ENCODE results near the gene EEA1.
"Not testable (repeated sequence)": the region's sequence is repeated elsewhere in the genome, so short reads cannot be mapped to it uniquely, and the experiment has no call there.

Gene EEA1

GRCh38 chr12:92802906-92803305 lies 126.2 kb downstream of the EEA1 start:
- Histone ChIP-seq H3K9me2 (replicated peaks; ENCODE audit: insufficient read depth, low read length) (no peaks in the 10 kb centered on the region), H3K27ac (ENCODE audit: low read depth, low read length) (no peak overlapping the region), H3K4me2 (ENCODE audit: low read depth, low read length, poor library complexity, severe bottlenecking) (no peak overlapping the region), H3K36me3 (ENCODE audit: low read length) (peaks cover 14% of the 10 kb centered on the region; the same call in 1 of the 2 replicates), H3K79me2 (ENCODE audit: insufficient read depth, low read length) (no peaks in the 10 kb centered on the region), H3F3A (ENCODE audit: insufficient read depth) (no peaks in the 10 kb centered on the region), H3K9me3 (ENCODE audit: insufficient read depth, low read length) (no peaks in the 10 kb centered on the region), H3K4me3 (ENCODE audit: insufficient read depth, low read length, poor library complexity, severe bottlenecking) (no peak overlapping the region), H3K27me3 (ENCODE audit: low read length) (no peaks in the 10 kb centered on the region), H3K9ac (ENCODE audit: low read length) (no peak overlapping the region), H4K20me1 (ENCODE audit: low read depth, low read length) (no peaks in the 10 kb centered on the region), H2AFZ (ENCODE audit: low read depth, low read length, severe bottlenecking) (no peak overlapping the region)
- TF ChIP-seq EZH2phosphoT487 (conservative IDR thresholded peaks at IDR 0.05; ENCODE audit: low read length) = no peak

GRCh38 chr12:92796650-92797049 lies 132.4 kb downstream of the EEA1 start:
- Histone ChIP-seq H3K4me2 (ENCODE audit: low read depth, low read length, poor library complexity, severe bottlenecking) (no peak overlapping the region), H3K9me3 (ENCODE audit: insufficient read depth, low read length) (no peaks in the 10 kb centered on the region), H3K27ac (ENCODE audit: low read depth, low read length) (no peak overlapping the region), H3K9me2 (replicated peaks; ENCODE audit: insufficient read depth, low read length) (no peaks in the 10 kb centered on the region), H3K36me3 (ENCODE audit: low read length) (peaks cover 20% of the 10 kb centered on the region; the same call in 1 of the 2 replicates), H3K27me3 (ENCODE audit: low read length) (no peaks in the 10 kb centered on the region), H2AFZ (ENCODE audit: low read depth, low read length, severe bottlenecking) (no peak overlapping the region), H3K79me2 (ENCODE audit: insufficient read depth, low read length) (no peaks in the 10 kb centered on the region), H4K20me1 (ENCODE audit: low read depth, low read length) (no peaks in the 10 kb centered on the region), H3K4me3 (ENCODE audit: insufficient read depth, low read length, poor library complexity, severe bottlenecking) (no peak overlapping the region), H3K9ac (ENCODE audit: low read length) (no peak overlapping the region), H3F3A (ENCODE audit: insufficient read depth) (no peaks in the 10 kb centered on the region; the same call in 1 of the 2 replicates)
- TF ChIP-seq EZH2phosphoT487 (conservative IDR thresholded peaks at IDR 0.05; ENCODE audit: low read length) (no peak), CTCF (IDR thresholded peaks at IDR 0.05; ENCODE audit: insufficient read depth, low read length, poor library complexity, severe bottlenecking) (no peak)

GRCh38 chr12:92794814-92795213 lies 134.3 kb downstream of the EEA1 start:
- Histone ChIP-seq H3K27ac (ENCODE audit: low read depth, low read length) (no peak overlapping the region), H3K4me2 (ENCODE audit: low read depth, low read length, poor library complexity, severe bottlenecking) (no peak overlapping the region), H3F3A (ENCODE audit: insufficient read depth) (no peaks in the 10 kb centered on the region; the same call in 1 of the 2 replicates), H3K9ac (ENCODE audit: low read length) (no peak overlapping the region), H3K36me3 (ENCODE audit: low read length) (peaks cover 14% of the 10 kb centered on the region; the same call in 1 of the 2 replicates), H2AFZ (ENCODE audit: low read depth, low read length, severe bottlenecking) (no peak overlapping the region), H4K20me1 (ENCODE audit: low read depth, low read length) (no peaks in the 10 kb centered on the region), H3K9me2 (replicated peaks; ENCODE audit: insufficient read depth, low read length) (no peaks in the 10 kb centered on the region), H3K9me3 (ENCODE audit: insufficient read depth, low read length) (no peaks in the 10 kb centered on the region), H3K4me3 (ENCODE audit: insufficient read depth, low read length, poor library complexity, severe bottlenecking) (no peak overlapping the region), H3K79me2 (ENCODE audit: insufficient read depth, low read length) (no peaks in the 10 kb centered on the region), H3K27me3 (ENCODE audit: low read length) (no peaks in the 10 kb centered on the region)
- TF ChIP-seq EZH2phosphoT487 (conservative IDR thresholded peaks at IDR 0.05; ENCODE audit: low read length) = no peak
- no peak for TF ChIP-seq CTCF (IDR thresholded peaks at IDR 0.05; ENCODE audit: insufficient read depth, low read length, poor library complexity, severe bottlenecking)

GRCh38 chr12:92794356-92794755 lies 134.7 kb downstream of the EEA1 start:
- H3F3A ChIP-seq (ENCODE audit: insufficient read depth); H3K9me2 ChIP-seq (replicated peaks; ENCODE audit: insufficient read depth, low read length); H2AFZ ChIP-seq (ENCODE audit: low read depth, low read length, severe bottlenecking); H3K27ac ChIP-seq (ENCODE audit: low read depth, low read length); H3K4me2 ChIP-seq (ENCODE audit: low read depth, low read length, poor library complexity, severe bottlenecking); H3K9ac ChIP-seq (ENCODE audit: low read length); H4K20me1 ChIP-seq (ENCODE audit: low read depth, low read length); H3K27me3 ChIP-seq (ENCODE audit: low read length); H3K9me3 ChIP-seq (ENCODE audit: insufficient read depth, low read length); H3K4me3 ChIP-seq (ENCODE audit: insufficient read depth, low read length, poor library complexity, severe bottlenecking); H3K79me2 ChIP-seq (ENCODE audit: insufficient read depth, low read length): not testable (repeated sequence)
- peaks cover 14% of the 10 kb centered on the region; the same call in 1 of the 2 replicates for H3K36me3 ChIP-seq (ENCODE audit: low read length)
